Kidney epithelial cell (primary cell): ENCODE measurements around the gene TBX2. TPM values are rescaled to one million over a fixed set of nuclear protein-coding genes. Genes with fewer than 3 reads are reported as not detected.

ENCODE experiments used
- DNase-seq: peaks from one replicate; pipeline ENCODE4 v3.0.0-alpha.2; 2010; ENCODE audit warnings: low read depth
- H3K27me3 ChIP-seq: 2 replicates; pipeline ENCODE4 v1.6.0; 2011; ENCODE audit warnings: low read length; ENCODE audit not compliant: control insufficient read depth, insufficient read depth
- H3K36me3 ChIP-seq: 2 replicates; pipeline ENCODE4 v1.5.1; 2011; ENCODE audit warnings: low read length; ENCODE audit not compliant: control insufficient read depth, insufficient read depth
- H3K4me3 ChIP-seq: 2 replicates; pipeline ENCODE4 v1.5.1; 2011; ENCODE audit warnings: low read depth, mild to moderate bottlenecking, control low read depth, low read length
- total RNA-seq: library from RNA; depleted of rRNA; stranded (reverse); fragments of >200 nt; gene quantifications from 2 replicates; pipeline ENCODE4 v1.2.3, GENCODE V29; 2015
- TF ChIP-seq, protein P1 (sequence below): IDR thresholded peaks from 2 replicates; pipeline ENCODE4 v1.5.1; 2011; ENCODE audit warnings: mild to moderate bottlenecking, moderate library complexity, low read length, control low read depth, inconsistent platforms; ENCODE audit not compliant: insufficient read depth, poor library complexity, severe bottlenecking

Gene TBX2
- total RNA-seq, 1 donor from 2014 or later: 7.3 TPM

GRCh38 chr17:61388561-61389356, 10.9 kb upstream of the TBX2 start:
- no peak for DNase-seq
- no peak overlapping the region for H3K4me3 ChIP-seq
- peaks cover 8% of the 10 kb centered on the region for H3K27me3 ChIP-seq
- TF ChIP-seq, protein P1, sequence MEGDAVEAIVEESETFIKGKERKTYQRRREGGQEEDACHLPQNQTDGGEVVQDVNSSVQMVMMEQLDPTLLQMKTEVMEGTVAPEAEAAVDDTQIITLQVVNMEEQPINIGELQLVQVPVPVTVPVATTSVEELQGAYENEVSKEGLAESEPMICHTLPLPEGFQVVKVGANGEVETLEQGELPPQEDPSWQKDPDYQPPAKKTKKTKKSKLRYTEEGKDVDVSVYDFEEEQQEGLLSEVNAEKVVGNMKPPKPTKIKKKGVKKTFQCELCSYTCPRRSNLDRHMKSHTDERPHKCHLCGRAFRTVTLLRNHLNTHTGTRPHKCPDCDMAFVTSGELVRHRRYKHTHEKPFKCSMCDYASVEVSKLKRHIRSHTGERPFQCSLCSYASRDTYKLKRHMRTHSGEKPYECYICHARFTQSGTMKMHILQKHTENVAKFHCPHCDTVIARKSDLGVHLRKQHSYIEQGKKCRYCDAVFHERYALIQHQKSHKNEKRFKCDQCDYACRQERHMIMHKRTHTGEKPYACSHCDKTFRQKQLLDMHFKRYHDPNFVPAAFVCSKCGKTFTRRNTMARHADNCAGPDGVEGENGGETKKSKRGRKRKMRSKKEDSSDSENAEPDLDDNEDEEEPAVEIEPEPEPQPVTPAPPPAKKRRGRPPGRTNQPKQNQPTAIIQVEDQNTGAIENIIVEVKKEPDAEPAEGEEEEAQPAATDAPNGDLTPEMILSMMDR: no peak
- no peaks in the 10 kb centered on the region for H3K36me3 ChIP-seq

DNA sequence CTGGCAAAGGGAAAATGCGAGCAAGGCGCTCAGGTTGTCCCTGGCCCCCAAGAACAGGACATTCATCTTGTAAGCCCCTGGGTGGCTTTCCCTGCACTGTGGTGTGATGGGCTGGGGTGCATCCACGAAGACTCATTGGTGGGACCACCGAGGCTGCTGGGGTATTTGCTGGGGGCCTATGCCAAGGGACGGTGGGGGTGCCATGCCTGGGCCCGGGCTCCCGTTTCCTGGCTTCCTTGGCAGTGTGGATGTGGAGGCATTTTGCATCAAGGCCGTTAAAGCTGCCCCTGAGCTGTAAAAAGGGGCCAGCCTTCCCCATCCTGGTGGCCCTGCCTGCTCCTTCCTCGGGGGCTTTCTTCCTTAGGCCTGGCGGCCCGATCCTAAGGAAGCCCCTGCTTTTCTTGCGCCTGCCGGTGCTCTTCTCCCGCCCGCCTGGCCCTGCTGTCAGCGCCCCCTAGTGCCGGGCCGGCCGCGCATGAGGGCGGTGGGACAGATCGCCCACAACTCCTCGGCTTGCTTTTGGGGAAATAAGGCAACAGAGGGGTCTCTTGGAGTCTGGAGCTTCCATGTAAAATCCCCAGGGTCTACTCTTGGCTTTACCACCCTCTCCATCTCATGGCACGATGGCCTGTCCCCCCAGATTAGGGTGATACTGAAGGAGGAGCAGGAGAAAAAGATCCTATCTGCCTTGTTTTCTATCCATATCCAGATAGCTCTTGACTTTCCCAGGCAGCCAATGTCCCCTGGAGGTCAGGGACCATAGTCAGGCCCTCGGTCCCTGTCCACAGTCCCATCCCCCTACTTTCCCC, 9.8 kb upstream of the TBX2 start:
- TF ChIP-seq, protein P1: peak; percentile 98
- Histone ChIP-seq H3K27me3 (peaks cover 4% of the 10 kb centered on the region), H3K36me3 (no peaks in the 10 kb centered on the region), H3K4me3 (no peak overlapping the region)
- DNase-seq: no peak

- DNase-seq: no peak
- H3K27me3 ChIP-seq: peaks cover 8% of the 10 kb centered on the region
- H3K4me3 ChIP-seq: no peak overlapping the region
- H3K36me3 ChIP-seq: no peaks in the 10 kb centered on the region
- TF ChIP-seq, protein P1: no peak
Observed at GRCh38 chr17:61390479-61390791, 9.2 kb upstream of the TBX2 start.

DNA sequence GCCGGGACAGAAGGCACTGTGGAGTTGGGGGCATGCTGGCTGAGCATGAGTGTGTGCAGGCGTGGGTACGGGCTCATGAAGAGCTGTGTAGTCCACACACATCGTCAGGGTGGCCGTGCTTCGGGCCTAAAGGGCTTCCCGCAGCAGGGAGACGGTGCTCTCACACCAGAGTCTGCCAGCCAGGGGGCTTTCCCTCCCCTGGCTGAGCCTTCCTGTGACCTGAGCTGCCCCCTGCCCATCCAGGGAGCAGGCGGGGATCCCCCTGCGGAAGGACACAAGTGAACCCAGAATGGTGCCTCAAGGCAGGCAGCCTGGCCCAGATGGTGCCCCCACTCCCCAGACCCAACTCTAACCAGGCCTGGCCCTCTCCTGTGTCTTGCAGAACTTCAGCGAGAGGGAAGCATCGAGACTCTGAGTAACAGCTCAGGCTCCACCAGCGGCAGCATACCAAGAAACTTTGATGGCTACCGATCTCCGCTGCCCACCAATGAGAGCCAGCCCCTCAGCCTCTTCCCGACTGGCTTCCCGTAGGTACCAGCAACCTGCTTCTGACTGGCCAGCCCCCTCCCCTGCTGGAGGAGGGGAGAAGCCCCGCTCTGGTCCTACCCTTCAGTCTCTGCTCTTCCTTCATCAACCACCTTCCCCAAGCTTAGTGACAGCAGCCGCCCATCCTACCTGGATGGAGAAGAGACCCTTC, 7.9 kb upstream of the TBX2 start:
- no peaks in the 10 kb centered on the region for H3K36me3 ChIP-seq
- peaks cover 21% of the 10 kb centered on the region for H3K27me3 ChIP-seq
- H3K4me3 ChIP-seq: no peak overlapping the region
- DNase-seq: no peak
- TF ChIP-seq, protein P1: no peak

GRCh38 chr17:61392679-61393078, 7.0 kb upstream of the TBX2 start:
- TF ChIP-seq, protein P1: no peak
- Histone ChIP-seq H3K27me3 (peaks cover 30% of the 10 kb centered on the region), H3K4me3 (no peak overlapping the region), H3K36me3 (no peaks in the 10 kb centered on the region)
- no peak for DNase-seq
